ENCODE data around the gene OR6C65. TPM values are rescaled to one million over a fixed set of nuclear protein-coding genes. Genes with fewer than 3 reads are reported as not detected.
"Not testable (repeated sequence)": the region's sequence is repeated elsewhere in the genome, so short reads cannot be mapped to it uniquely, and the experiment has no call there.

OR6C65 gene
- total RNA-seq = not detected in 2 replicates

DNA sequence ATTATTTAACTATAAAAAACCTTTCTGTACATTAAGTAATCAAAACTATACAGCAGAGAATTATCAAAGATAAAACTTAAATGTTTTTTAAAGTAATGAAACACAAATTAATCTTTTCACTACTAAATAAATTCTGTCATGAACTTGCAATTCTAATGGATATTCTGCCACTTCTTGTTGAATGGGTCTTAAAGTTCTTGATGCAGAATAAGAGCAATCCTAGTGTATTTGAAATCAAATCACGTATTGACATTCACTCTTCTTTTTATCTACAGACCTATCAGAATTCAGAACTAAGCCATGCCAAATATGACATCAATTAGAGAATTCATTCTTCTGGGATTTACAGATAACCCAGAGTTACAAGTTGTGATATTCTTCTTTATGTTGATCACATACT, at the start of gene OR6C65:
OR6C65 (plus strand) TSS at position 301 of the 400 bp plus-strand sequence; CDS start at position 301, 0 bp downstream.
- no peak for DNase-seq (ENCODE audit: low read depth, low spot score)

- DNase-seq (ENCODE audit: low read depth, low spot score) = not testable (repeated sequence)
Measured at GRCh38 chr12:55355338-55355737, 45.0 kb upstream of the OR6C65 start.

DNA sequence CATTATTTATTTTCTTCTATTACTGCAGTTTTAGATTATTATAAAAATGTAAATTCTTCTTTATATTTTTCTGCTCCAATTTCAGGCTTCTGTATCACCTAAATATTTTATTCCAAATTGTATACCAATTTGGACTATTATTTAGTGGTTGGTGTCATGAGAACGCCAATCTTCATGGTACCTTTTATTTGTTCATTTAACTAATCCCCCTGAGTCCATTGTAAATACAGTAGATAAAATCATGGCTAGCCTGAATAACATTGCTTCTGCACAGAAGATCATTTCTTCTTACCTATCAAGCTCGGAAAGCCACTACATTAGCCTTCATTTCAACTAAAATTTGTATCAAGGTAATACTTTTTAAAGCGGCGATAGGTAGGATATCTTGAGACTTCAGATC, 37.7 kb upstream of the OR6C65 start, which contains the start of gene OR6C75:
OR6C75 (plus strand) TSS at position 301 of the 400 bp plus-strand sequence. CDS start 2,136 bp downstream, outside the sequence.
- DNase-seq (ENCODE audit: low read depth, low spot score) = no peak

GRCh38 chr12:55365086-55365485, 35.2 kb upstream of the OR6C65 start:
- DNase-seq (ENCODE audit: low read depth, low spot score) = no peak

GRCh38 chr12:55372521-55372920, 27.8 kb upstream of the OR6C65 start:
- no peak for DNase-seq (ENCODE audit: low read depth, low spot score)

GRCh38 chr12:55385891-55386290, 14.4 kb upstream of the OR6C65 start:
- DNase-seq (ENCODE audit: low read depth, low spot score) = no peak

- no peak for DNase-seq (ENCODE audit: low read depth, low spot score)
Measured at GRCh38 chr12:55392032-55392795, 8.1 kb upstream of the OR6C65 start.

DNA sequence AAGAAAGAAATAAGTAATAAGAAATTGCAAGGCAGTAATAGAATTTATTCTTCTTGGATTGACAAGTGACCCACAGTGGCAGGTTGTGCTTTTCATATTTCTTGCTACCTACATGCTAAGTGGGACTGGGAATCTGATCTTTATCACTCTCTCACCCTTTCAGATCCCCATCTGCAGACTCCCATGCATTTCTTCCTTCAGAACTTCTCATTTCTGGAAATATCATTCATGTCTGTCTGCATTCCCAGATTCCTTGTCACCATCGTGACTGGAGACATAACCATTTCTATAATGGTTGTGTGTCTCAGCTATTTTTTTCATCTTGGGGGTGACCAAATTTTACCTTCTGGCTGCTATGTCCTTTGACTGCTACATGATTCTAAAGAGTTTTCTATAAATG, 4.0 kb upstream of the OR6C65 start:
- no peak for DNase-seq (ENCODE audit: low read depth, low spot score)

DNA sequence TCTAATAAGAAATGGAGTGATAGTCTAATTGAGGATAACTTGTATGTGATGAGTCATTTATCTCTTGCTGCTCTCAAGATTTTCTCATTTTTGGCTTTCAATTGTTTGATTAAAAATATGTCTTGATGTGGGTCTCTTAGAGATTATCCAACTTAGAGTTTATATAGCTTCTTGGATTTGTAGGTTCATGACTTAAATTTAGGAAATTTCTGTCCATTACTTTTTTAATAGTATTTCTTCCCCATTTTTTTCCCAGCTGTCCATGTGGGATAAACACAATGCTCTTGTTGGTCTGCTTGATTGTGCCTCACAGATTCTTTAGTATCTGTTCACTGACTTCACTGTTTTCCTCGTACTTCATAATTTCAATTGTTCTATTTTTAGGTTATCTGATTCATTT, 7.5 kb downstream of the OR6C65 start:
- DNase-seq (ENCODE audit: low read depth, low spot score) = no peak

- not testable (repeated sequence) for DNase-seq (ENCODE audit: low read depth, low spot score)
Measured at GRCh38 chr12:55409133-55409532, 8.8 kb downstream of the OR6C65 start.

- not testable (repeated sequence) for DNase-seq (ENCODE audit: low read depth, low spot score)
Measured at GRCh38 chr12:55412138-55412537, 11.8 kb downstream of the OR6C65 start.

- DNase-seq (ENCODE audit: low read depth, low spot score) = not testable (repeated sequence)
Measured at GRCh38 chr12:55413498-55414388, 13.4 kb downstream of the OR6C65 start.

DNA sequence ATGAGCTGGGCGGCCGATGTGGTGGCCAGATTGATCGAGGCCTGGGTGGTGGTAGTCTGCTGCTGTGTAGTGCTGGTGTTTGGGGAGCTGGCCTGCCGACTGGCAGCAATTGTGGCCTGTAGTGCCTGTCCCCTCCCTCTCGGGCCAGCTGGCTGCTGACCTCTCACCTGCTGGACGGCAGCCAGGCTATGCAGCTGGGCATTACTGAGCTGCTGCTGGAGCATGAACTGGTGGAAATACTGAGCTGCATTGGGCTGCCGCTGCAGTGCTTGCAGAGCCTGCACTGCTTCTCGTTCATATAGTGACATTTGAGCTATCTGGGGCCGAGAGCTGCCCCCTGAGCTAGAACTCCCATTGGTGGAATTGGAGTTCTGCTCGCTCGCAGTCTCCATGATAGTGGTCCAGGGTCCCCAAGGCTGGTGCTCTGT, 14.1 kb downstream of the OR6C65 start:
- not testable (repeated sequence) for DNase-seq (ENCODE audit: low read depth, low spot score)

DNA sequence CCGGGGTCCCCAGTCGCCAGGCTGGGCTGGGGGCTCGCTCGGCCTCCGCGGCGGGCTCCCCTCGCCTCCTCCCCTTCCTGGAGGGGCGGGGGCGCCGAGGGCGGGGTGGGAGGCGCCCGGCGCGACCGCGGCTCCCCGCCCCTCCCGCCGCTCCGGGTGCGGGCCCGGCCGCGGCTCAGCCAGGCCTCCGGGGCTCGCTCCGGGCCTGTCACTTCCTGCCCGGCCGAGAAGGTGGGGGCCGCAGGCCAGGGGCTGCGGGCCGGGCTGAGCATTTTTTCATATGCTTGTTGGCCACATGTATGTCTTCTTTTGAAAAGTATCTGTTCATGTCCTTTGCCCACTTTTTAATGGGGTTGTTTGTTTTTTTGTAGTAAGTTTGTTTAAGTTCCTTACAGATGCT, 14.6 kb downstream of the OR6C65 start:
- not testable (repeated sequence) for DNase-seq (ENCODE audit: low read depth, low spot score)

GRCh38 chr12:55416961-55417360, 16.6 kb downstream of the OR6C65 start:
- DNase-seq (ENCODE audit: low read depth, low spot score) = no peak

DNA sequence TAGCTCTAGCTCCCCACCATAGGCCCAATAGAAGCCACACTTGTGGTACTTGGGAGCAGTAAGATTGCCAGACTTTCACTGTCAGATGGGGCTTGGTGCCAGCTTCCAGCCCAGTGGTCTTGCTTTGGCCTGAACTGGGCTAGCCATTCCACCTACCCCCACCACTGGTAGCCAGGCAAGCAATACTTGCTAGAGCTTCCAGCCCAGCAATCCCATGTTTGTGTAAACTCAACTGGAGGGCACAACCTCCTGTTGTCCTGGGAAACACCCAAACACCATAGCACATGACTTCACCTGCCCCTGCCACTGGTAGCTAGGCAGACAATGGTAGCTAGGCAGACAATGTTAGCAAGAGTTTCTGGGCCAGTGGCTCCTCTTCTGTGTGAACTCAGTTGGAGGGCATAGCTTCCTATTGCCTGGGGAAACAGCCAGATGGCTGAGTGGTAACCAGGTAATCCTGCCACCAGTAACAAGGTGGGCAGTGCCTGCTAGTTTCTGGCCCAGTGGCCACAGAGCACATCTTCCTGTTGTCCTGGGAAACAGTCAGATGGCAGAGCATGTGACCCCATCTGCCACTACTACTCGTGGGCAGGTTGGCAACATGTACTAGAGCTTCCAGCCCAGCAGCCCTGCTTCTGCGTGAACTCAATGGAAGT, 20.1 kb downstream of the OR6C65 start:
- DNase-seq (ENCODE audit: low read depth, low spot score) = no peak

DNA sequence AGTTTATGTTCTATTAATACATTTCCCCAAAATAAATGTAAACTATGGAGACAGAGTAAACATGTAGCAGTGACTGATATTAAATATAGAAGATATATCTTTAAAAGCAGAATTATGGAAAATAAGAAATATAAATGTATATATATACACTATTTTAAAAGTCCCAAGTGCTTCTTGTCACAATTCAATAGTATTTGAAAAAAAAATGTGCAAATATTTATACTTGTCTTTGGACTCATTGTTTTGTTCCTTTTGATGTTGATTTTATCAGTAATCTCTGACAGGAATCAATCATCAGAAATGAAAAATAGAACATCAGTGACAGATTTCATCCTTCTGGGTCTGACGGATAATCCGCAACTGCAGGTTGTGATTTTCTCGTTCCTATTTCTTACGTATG, 25.6 kb downstream of the OR6C65 start, which contains the start of gene OR6C76:
OR6C76 (plus strand) TSS at position 301 of the 400 bp plus-strand sequence; CDS start at position 301, 0 bp downstream.
- DNase-seq (ENCODE audit: low read depth, low spot score) = no peak

DNA sequence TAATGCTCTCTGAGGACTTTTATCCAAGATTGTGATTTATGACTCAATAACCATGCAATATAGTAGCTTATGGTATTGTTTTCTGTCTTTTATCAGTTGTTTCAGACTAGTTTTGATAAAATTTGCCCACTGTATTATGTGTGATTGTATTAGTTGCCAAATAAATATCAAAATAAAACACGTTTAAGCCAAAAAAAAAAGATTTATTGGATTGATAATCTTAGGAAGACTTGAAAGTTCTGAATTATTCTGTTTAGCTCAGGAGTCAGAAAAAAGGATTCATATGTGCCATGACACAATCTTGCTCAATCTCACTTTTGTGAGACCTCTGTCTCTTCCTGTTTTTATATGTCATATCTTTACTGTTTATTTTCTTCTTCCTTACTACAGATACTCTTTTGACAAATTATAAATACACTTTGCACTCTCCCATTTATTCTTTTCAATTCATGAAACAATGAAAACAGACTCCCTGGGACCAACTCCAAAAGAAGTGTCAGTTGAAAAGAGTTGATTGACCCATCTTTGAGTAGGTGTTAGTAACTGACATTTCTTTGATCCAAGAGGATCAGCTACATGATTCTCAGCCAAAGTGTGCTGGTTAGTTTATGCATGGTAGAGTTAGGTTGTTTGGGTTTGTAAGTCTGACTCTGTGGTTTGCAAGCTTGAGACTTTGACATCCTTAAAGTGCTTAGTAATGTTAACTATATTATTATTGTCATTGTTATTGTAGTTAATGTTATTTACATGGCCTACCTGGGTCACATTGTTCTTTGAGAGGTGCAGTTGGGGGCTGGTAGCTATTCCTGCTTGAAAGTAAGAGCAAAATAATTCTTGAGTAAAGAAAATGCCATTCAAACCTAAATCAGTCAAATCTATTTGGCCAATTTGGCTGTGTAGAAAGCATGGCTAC, 28.3 kb downstream of the OR6C65 start:
- no peak for DNase-seq (ENCODE audit: low read depth, low spot score)

DNA sequence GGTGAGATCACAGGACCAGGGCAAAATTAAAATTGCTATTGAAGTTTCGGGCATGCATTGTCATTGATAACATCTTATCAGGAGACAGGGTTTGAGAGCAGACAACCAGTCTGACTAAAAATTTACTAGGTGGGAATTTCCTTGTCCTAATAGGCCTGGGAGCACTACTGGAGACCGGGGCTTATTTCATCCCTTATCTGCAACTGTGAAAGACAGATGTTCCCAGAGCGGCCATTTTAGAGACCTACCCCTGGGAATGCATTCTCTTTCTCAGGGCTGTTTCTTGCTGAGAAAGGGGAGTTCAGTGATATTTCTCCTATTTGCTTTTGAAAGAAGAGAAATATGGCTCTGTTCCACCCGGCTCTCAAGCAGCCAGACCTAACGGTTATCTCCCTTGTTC, 40.9 kb downstream of the OR6C65 start:
- DNase-seq (ENCODE audit: low read depth, low spot score) = not testable (repeated sequence)

GRCh38 chr12:55443776-55444175, 43.4 kb downstream of the OR6C65 start, which contains the start of gene OR6C2:
OR6C2 (plus strand) TSS chr12:55444076; CDS start chr12:55452214, 8,138 bp downstream.
- no peak for DNase-seq (ENCODE audit: low read depth, low spot score)
